Measurements from ENCODE around the gene DSCAML1. TPM values are rescaled to one million over a fixed set of nuclear protein-coding genes. Genes with fewer than 3 reads are reported as not detected.

The DSCAML1 gene
- total RNA-seq, 1 experiment from 2014 or later: 0.15 TPM

DNA sequence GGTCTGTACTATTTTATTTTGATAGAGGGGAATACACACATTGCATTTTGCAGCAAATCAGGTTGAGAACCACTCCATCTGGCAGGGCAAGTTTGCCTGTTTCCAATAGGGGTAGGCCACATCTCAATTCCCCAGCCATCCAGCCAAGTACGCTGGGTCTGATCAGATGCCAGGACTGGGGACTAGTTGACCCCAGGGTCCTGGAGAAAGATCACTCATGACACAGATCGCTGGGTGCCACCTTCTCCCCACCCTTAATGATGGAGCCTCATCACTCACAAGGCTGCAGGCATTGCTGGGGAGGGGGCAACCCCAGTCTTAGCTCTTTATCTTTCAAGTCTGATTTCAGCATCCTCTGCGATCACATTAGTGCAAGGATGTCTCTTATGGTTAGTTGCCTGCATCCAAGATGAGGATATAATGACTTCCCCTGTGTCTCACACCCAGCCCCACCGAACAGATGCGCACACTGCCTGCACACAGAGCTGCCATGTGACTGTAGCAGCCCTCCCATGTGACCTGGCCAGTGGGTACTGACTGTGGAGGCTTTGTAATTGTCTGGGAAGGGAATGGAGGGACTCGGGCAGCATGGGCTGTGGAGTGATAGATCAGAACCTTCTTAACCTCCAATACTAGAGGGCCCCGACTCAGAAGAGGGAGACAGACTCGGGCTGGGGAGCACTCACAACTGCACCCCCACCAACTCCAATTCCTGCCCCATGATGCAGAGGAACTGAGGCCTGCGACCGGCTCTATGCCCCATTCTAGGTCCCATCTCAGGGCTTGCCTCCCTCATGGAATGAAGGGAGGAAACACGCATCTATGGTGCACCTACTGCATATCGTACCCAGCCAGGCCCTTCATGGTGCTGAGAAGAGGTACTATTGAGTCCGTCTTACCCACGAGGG lies 155.8 kb downstream of the DSCAML1 start:
- Histone ChIP-seq H3K79me2 (ENCODE audit: insufficient read depth, low read length) (no peaks in the 10 kb centered on the region), H3K27me3 (ENCODE audit: insufficient read depth, low read length) (no peaks in the 10 kb centered on the region), H3T11ph (ENCODE audit: low read length) (no peak overlapping the region), H2BK20ac (ENCODE audit: low read depth, low read length, poor library complexity, severe bottlenecking) (no peak overlapping the region), H3K23ac (ENCODE audit: insufficient read length, low read depth, low read length) (no peak overlapping the region), H3K79me1 (ENCODE audit: insufficient read depth, low read depth, low read length, poor library complexity, severe bottlenecking) (no peaks in the 10 kb centered on the region), H3K18ac (ENCODE audit: insufficient read length, low read depth, low read length) (no peak overlapping the region), H2AFZ (ENCODE audit: low read length) (no peak overlapping the region), H2BK12ac (ENCODE audit: insufficient read length, low read depth, low read length) (no peak overlapping the region), H4K20me1 (ENCODE audit: control insufficient read depth, insufficient read depth, insufficient read length) (no peaks in the 10 kb centered on the region), H3K4me1 (ENCODE audit: insufficient read depth, low read length) (no peaks in the 10 kb centered on the region), H3K27ac (ENCODE audit: insufficient read length, low read depth, low read length) (no peak overlapping the region), H2BK5ac (ENCODE audit: insufficient read length, low read length) (no peak overlapping the region), H3K56ac (ENCODE audit: insufficient read length, low read depth, low read length) (no peak overlapping the region), H3K4ac (ENCODE audit: low read depth, low read length) (no peak overlapping the region), H2BK15ac (ENCODE audit: low read depth, low read length) (no peak overlapping the region), H2BK120ac (ENCODE audit: low read depth, low read length, poor library complexity, severe bottlenecking) (no peak overlapping the region), H3K4me2 (ENCODE audit: insufficient read depth, insufficient read length, low read length) (no peak overlapping the region), H4K8ac (replicated peaks; ENCODE audit: insufficient read length, low read depth, low read length) (no peak overlapping the region), H2AK5ac (ENCODE audit: insufficient read length, low read length) (no peak overlapping the region), H4K5ac (ENCODE audit: insufficient read length, low read depth, low read length) (no peak overlapping the region), H3K9ac (ENCODE audit: extremely low read depth, insufficient read length, low read length) (no peak overlapping the region), H3K9me3 (ENCODE audit: control insufficient read depth, low read depth, low read length) (no peaks in the 10 kb centered on the region), H3K23me2 (ENCODE audit: insufficient read length, low read depth, low read length, poor library complexity, severe bottlenecking) (no peaks in the 10 kb centered on the region), H3K14ac (ENCODE audit: insufficient read depth, low read length) (no peak overlapping the region), H4K91ac (ENCODE audit: insufficient read length, low read depth, low read length) (no peak overlapping the region)
- Mint-ChIP-seq H3K36me3 (ENCODE audit: insufficient read depth in 1 of 3, low read depth in 3 of 3) (no peaks in the 10 kb centered on the region), H3K27me3 (ENCODE audit: low read depth) (peaks cover 2% of the 10 kb centered on the region; the same call in 1 of the 2 replicates), H3K4me3 (no peak overlapping the region), H3K9me3 (no peaks in the 10 kb centered on the region), H3K27ac (no peak overlapping the region), H3K4me1 (peaks cover 7 to 22% of the 10 kb centered on the region in 2 experiments)
- TF ChIP-seq, protein P1, sequence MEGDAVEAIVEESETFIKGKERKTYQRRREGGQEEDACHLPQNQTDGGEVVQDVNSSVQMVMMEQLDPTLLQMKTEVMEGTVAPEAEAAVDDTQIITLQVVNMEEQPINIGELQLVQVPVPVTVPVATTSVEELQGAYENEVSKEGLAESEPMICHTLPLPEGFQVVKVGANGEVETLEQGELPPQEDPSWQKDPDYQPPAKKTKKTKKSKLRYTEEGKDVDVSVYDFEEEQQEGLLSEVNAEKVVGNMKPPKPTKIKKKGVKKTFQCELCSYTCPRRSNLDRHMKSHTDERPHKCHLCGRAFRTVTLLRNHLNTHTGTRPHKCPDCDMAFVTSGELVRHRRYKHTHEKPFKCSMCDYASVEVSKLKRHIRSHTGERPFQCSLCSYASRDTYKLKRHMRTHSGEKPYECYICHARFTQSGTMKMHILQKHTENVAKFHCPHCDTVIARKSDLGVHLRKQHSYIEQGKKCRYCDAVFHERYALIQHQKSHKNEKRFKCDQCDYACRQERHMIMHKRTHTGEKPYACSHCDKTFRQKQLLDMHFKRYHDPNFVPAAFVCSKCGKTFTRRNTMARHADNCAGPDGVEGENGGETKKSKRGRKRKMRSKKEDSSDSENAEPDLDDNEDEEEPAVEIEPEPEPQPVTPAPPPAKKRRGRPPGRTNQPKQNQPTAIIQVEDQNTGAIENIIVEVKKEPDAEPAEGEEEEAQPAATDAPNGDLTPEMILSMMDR (conservative IDR thresholded peaks at IDR 0.05): no peak
- DNase-seq: no peak
- no CpG with 5 or more reads among the region's 14 CpGs for WGBS (ENCODE audit: extremely low coverage, insufficient read length, low lambda C conversion rate)

Measured in H9 (cell line).